Lung microvascular endothelial cell (primary cell): ENCODE measurements around the gene DAAM2. TPM values are rescaled to one million over a fixed set of nuclear protein-coding genes. Genes with fewer than 3 reads are reported as not detected.
A peak's percentile ranks its signal among the peaks of the same experiment; 100 is the strongest.

Experiments
- DNase-seq, 2 donors: peaks; one replicate each; pipeline versions ENCODE4 v3.0.0 to v3.0.0-alpha.2; 2010; ENCODE audit warnings: low read depth in 2 of 2
- total RNA-seq: library from RNA; depleted of rRNA; stranded (reverse); fragments of >200 nt; gene quantifications from 2 replicates; pipeline ENCODE4 v1.2.1, GENCODE V29; 2014

DAAM2 gene
- 0.20 and 0.22 TPM in 2 replicates for total RNA-seq

- peak in 1 of 2 donors; percentile 20 for DNase-seq
Measured at GRCh38 chr6:39791850-39792539, at the start of gene DAAM2. Gene DAAM2, plus strand, starts transcription at chr6:39792376. Its CDS starts 63,927 bp downstream, at chr6:39856303.

GRCh38 chr6:39746795-39747194 lies 45.4 kb upstream of the DAAM2 start:
- no peak for DNase-seq

- DNase-seq = no peak
Measured at GRCh38 chr6:39752835-39753724, 39.1 kb upstream of the DAAM2 start.

DNA sequence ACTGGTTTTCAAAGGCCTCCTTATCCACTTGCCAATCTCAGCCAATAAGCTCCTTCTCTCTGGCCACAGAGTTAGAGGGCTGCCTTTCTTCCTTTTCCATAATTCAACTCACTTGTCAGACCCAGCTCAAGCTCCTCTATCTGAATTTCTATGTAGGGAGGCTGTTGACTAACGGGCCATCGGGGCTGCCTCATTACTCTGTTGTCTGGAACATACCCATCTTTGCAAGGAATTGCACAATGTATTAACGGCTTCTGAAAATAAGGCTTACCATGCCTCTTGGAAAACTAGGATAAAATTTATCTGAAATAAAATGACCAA lies 38.5 kb upstream of the DAAM2 start:
- DNase-seq = no peak

GRCh38 chr6:39754514-39755115 lies 37.6 kb upstream of the DAAM2 start:
- DNase-seq = no peak

GRCh38 chr6:39755231-39755630 lies 36.9 kb upstream of the DAAM2 start:
- DNase-seq = no peak

GRCh38 chr6:39756582-39756981 lies 35.6 kb upstream of the DAAM2 start:
- no peak for DNase-seq

DNA sequence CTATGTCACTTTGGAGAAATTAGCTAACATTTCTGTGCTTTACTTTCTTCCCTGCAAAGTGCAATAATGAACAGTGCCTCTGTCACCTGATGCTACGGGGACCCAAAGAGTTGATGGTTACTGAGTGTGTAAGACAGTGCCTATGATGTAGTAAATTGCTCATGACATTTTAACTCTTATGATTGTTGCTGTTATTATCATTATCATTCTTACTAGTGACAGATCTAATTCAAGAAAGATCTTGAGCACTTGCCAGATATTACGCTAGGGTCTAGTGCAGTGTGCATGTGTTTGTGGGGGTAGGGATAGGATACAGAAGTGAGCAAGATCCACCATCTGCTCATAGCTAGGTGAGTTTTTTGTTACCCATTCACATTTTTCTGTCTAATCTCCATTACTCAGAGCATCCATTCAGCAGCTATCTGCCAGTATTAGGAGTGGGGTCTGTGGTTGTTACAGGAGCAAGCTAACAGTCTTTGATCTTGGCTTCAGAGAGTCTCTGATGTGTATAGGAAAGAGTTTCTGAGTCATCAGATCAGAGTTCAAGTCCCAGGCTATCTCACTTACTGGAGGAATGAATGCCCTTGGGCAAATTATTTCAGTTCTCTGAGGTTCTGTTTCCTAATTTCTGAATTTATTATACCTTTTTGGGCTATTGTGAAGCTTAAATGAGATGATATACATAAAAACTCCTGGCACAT lies 33.1 kb upstream of the DAAM2 start:
- DNase-seq = no peak

DNA sequence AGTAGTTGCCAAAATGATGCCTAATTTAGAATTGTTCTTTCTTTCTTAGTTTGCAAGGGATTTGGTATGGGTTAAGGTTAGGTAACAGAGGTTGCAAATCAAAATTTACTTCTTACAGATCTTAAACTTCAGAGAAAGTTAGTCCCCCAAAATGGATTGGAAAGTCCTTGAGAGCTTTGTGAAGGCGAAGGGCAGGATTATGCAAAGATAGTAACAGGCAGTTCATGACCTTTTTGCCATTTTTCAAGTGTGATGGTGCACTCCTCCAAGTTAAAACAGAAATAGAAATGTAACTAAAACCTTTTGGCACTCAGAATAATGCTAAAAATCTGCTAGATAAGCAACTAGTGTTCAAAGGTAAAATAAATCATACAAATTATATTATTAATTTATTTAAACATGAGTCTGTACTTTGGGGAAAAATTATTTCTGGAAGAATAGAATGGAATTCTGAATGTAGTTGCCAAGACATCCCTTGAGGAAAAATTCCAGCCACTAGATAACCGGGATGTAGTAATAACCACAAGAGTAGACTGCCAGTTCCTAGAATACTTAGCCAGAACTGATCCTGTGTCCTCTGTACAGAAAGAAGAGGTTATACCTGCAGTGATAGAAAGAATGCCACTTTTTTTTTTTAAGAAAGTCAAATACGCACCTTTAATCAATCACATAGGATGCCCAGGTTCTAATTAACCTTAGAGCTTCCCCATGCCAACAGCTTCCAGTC lies 31.8 kb upstream of the DAAM2 start:
- DNase-seq = no peak

DNA sequence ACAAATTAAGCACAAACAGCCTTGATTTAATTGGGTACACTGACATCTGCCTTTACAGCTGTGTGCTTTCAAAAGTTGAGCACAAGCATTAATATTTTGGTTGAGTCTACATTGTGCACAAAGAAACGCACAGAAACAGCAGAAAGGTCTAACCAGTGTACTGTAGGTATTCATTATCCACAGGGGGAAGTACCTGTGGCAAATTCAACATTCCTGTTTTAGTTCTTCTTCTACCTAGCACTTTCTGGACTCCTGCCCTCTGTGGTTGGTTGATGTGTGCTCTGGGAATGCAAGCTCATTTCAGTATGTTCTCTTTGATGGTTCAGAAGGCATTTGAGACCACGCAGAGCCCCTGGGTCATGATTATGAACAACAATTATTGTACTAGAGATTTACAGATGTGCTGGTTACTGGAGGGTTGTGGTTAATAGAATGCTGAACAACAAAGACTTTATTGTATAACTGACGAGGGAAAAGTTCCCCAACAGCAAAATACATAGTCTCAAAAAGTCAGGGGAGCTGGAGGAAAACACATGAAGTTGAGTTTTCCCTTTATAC lies 26.6 kb upstream of the DAAM2 start:
- DNase-seq = no peak

GRCh38 chr6:39769012-39769411 lies 23.2 kb upstream of the DAAM2 start:
- no peak for DNase-seq

GRCh38 chr6:39770446-39770845 lies 21.7 kb upstream of the DAAM2 start:
- DNase-seq = no peak

DNA sequence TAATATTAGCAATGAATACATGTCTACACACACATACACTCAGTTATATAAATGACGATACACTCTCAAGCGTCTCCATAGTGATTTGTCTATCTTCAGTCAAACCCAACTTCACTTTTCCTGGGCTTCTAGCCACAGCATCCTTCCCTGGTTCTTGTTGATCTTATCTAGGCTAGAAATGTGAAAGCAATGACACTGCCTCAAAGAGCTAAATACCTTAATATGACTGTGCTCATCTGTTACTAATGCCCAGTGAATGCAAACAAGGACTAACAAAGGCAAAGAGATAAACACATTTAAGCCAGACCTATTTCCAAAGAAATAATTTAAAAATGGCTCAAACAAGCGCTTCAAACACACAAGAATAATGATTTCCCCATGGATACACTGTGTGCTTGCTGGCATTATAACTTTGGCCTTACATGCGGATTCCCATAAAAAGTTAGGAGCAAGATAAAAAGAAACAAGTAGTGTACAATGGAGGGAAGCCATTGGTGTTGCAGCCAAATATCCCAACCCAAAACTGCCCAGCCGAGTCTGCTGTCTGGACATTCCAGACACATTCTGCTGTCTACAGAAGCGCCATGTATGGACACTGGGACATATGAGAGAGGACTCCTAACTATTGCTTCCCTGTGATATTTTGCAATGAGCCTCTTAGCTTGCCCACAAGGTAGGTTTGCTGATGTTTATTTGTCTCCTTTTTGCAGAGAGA lies 19.5 kb upstream of the DAAM2 start:
- DNase-seq = no peak

DNA sequence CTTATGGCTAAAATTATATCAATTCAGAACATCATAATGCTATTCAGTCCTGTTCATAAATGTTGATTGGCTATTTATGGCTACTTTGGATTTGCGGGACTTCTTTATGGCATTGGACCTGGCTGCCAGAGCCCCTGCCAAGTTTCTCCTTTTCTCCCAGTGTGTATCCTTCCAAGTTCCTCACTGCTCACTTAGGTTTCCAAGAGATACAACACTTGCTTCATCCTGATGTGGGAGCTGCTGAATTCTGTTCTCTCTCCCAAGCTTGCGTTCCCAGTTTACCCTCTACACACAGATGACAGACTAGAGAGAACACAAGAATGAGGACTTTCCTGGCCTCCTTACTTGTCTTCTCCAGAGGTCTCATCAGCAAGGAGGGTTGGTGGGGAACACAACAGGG lies 18.4 kb upstream of the DAAM2 start:
- DNase-seq = no peak

- no peak for DNase-seq
Measured at GRCh38 chr6:39776581-39776980, 15.6 kb upstream of the DAAM2 start.

DNA sequence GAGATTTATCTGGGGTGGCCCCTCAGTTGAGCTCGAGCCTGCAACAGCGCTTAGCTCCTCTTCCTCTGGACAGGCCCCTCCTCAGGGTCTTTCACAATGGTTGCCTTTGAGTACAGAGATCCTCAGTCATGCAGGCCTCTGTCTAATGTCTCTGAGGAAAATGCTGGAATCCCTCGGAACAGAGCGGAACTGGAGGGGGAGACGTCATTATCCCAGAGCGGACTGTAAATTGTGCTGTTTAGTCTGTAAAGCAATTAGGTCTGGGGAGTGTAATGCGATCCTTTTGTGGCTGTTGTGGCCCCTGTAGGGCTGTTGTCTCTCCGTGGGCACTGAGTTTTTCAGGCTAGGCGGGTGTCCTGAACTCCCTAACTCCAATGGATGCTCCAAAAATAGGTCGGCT lies 15.0 kb upstream of the DAAM2 start:
- DNase-seq = no peak

GRCh38 chr6:39777661-39778060 lies 14.5 kb upstream of the DAAM2 start:
- DNase-seq = no peak

- no peak for DNase-seq
Measured at GRCh38 chr6:39778581-39779255, 13.5 kb upstream of the DAAM2 start.

DNA sequence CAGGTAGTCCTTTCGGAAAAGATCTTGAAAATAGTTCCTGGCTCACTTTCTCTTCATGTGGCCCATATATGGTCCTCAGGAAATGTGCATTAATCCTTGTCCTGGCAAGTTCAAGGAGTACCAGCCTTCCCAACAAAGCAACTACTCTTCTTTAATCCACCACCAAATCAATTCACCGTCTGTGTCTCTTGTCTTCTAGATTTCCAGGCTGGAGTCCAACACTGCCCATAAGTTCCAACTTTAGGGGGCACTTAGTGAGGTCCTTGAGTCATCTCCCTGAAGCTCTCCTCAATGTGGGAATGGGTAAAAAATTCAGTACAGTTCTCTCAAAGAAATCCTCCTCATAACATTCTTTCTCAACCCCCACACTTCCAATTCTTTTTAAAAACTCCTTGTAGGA lies 6.9 kb upstream of the DAAM2 start:
- DNase-seq = no peak

DNA sequence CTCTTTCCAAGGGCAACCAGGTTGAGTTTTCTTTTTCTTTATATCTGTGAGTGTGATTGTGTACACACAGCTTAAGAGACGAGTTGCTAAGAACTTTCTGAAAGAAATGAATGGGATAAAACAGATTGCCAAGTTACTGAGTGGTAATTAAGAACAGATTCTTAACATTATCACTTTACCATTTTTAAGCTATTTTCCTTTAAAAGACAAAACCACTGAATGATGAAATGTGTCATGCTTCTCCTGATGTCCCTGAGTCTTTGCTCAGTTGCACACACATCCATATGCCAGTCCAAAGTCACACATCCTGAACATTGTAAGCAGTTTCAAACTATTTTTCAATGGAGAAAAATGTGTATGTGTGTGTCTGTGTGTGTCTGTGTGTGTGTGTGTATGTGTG lies 5.5 kb upstream of the DAAM2 start:
- no peak for DNase-seq
